HepG2 (cell line): ENCODE data around the gene AMZ2. TPM values are rescaled to one million over a fixed set of nuclear protein-coding genes. Genes with fewer than 3 reads are reported as not detected.
A peak's percentile ranks its signal among the peaks of the same experiment; 100 is the strongest.

ENCODE experiments used
- BATF2 ChIP-seq: sonication (generic); formaldehyde crosslinking; IDR thresholded peaks from 2 replicates; pipeline ENCODE4 v1.8.0; 2022; ENCODE audit warnings: mild to moderate bottlenecking, missing genetic modification reagents, moderate library complexity
- NCOA2 ChIP-seq: sonication (generic); formaldehyde crosslinking; IDR thresholded peaks from 2 replicates; pipeline ENCODE4 v1.8.0; 2022; ENCODE audit warnings: inconsistent platforms
- NFYC ChIP-seq: IDR thresholded peaks from 2 replicates; pipeline ENCODE4 v1.6.1; 2016; ENCODE audit warnings: missing genetic modification reagents, missing compliant biosample characterization
- PATZ1 ChIP-seq: sonication (generic); formaldehyde crosslinking; IDR thresholded peaks from 2 replicates; pipeline ENCODE4 v1.4.0; 2020; ENCODE audit warnings: missing genetic modification reagents
- PREB ChIP-seq: sonication (generic); formaldehyde crosslinking; IDR thresholded peaks from 2 replicates; pipeline ENCODE4 v1.4.0; 2020; ENCODE audit warnings: missing genetic modification reagents
- ZNF331 ChIP-seq: sonication (generic); formaldehyde crosslinking; IDR thresholded peaks from 2 replicates; pipeline ENCODE4 v1.4.0; 2020; ENCODE audit warnings: missing genetic modification reagents
- ZNF432 ChIP-seq: sonication (generic); formaldehyde crosslinking; IDR thresholded peaks from 2 replicates; pipeline ENCODE4 v1.5.0; 2020; ENCODE audit warnings: missing genetic modification reagents, mild to moderate bottlenecking, borderline replicate concordance
- ZNF678 ChIP-seq: sonication (generic); formaldehyde crosslinking; IDR thresholded peaks from 2 replicates; pipeline ENCODE4 v1.4.0; 2020; ENCODE audit warnings: mild to moderate bottlenecking, missing genetic modification reagents
- polyA plus RNA-seq, 8 experiments: library from polyadenylated mRNA; depleted of rRNA in 3 of 8; stranded (reverse) in 7 of 8; unstranded in 1 of 8; fragments of >200 nt; fragmentation: Illumina TruSeq in 4 of 8; extraction: Trizol in 4 of 8; gene quantifications; 2 replicates each; pipeline versions ENCODE4 v1.2.1 to v1.2.3, GENCODE V29; 2011 to 2016; ENCODE audit warnings: low read depth in 4 of 8, missing spikeins in 1 of 8, mixed read lengths in 1 of 8; ENCODE audit not compliant: insufficient read depth in 1 of 8
- total RNA-seq, 5 experiments: library from RNA; depleted of rRNA; stranded (reverse); fragments of >200 nt; fragmentation: Illumina TruSeq; extraction: Trizol; gene quantifications; 2 replicates each; pipeline ENCODE4 v1.2.3, GENCODE V29; 2016; ENCODE audit warnings: low read depth in 1 of 5
- TF ChIP-seq, protein P1 (sequence below): sonication (generic); formaldehyde crosslinking; IDR thresholded peaks from 2 replicates; pipeline ENCODE4 v1.5.1; 2020; ENCODE audit warnings: missing genetic modification reagents, mild to moderate bottlenecking, borderline replicate concordance
- TF ChIP-seq, protein P2 (sequence below): sonication (generic); formaldehyde crosslinking; IDR thresholded peaks from 2 replicates; pipeline ENCODE4 v1.4.0; 2020; ENCODE audit warnings: mild to moderate bottlenecking, missing genetic modification reagents, borderline replicate concordance
- TF ChIP-seq, protein P3 (sequence below): sonication (generic); formaldehyde crosslinking; IDR thresholded peaks from 2 replicates; pipeline ENCODE4 v1.4.0; 2020; ENCODE audit warnings: missing genetic modification reagents

The AMZ2 gene
- total and polyA plus RNA-seq, 2 of the 13 experiments (the other 11 are each of a cell fraction or from before 2014, with no cell fraction given), result 86.9 to 90.2 TPM

- TF ChIP-seq BATF2 (CRISPR knock-in tag), result no peak; the same call in none of the 2 replicates
- no peak; the same call in 1 of the 2 replicates for TF ChIP-seq ZNF678
- TF ChIP-seq, protein P1, sequence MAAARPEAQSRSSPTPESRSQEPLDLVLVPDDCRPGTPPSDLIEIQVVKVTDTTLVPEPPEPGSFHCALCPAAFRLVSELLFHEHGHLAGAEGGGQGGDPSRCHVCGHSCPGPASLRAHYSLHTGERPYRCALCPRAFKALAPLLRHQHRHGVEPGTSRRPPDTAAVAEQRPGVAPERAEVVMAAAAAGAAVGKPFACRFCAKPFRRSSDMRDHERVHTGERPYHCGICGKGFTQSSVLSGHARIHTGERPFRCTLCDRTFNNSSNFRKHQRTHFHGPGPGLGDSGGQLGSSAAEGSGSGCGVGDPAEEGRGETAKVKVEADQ (CRISPR knock-in tag), result 0 out of 2 replicates have a peak, but pooled peaks have one; percentile 52
- no peak for TF ChIP-seq ZNF432 (CRISPR knock-in tag)
- no peak for TF ChIP-seq PREB (CRISPR knock-in tag)
- TF ChIP-seq, protein P2, sequence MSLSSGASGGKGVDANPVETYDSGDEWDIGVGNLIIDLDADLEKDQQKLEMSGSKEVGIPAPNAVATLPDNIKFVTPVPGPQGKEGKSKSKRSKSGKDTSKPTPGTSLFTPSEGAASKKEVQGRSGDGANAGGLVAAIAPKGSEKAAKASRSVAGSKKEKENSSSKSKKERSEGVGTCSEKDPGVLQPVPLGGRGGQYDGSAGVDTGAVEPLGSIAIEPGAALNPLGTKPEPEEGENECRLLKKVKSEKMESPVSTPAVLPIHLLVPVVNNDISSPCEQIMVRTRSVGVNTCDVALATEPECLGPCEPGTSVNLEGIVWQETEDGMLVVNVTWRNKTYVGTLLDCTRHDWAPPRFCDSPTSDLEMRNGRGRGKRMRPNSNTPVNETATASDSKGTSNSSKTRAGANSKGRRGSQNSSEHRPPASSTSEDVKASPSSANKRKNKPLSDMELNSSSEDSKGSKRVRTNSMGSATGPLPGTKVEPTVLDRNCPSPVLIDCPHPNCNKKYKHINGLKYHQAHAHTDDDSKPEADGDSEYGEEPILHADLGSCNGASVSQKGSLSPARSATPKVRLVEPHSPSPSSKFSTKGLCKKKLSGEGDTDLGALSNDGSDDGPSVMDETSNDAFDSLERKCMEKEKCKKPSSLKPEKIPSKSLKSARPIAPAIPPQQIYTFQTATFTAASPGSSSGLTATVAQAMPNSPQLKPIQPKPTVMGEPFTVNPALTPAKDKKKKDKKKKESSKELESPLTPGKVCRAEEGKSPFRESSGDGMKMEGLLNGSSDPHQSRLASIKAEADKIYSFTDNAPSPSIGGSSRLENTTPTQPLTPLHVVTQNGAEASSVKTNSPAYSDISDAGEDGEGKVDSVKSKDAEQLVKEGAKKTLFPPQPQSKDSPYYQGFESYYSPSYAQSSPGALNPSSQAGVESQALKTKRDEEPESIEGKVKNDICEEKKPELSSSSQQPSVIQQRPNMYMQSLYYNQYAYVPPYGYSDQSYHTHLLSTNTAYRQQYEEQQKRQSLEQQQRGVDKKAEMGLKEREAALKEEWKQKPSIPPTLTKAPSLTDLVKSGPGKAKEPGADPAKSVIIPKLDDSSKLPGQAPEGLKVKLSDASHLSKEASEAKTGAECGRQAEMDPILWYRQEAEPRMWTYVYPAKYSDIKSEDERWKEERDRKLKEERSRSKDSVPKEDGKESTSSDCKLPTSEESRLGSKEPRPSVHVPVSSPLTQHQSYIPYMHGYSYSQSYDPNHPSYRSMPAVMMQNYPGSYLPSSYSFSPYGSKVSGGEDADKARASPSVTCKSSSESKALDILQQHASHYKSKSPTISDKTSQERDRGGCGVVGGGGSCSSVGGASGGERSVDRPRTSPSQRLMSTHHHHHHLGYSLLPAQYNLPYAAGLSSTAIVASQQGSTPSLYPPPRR (CRISPR knock-in tag), result no peak
- no peak for TF ChIP-seq NFYC (CRISPR knock-in tag)
- TF ChIP-seq, protein P3, sequence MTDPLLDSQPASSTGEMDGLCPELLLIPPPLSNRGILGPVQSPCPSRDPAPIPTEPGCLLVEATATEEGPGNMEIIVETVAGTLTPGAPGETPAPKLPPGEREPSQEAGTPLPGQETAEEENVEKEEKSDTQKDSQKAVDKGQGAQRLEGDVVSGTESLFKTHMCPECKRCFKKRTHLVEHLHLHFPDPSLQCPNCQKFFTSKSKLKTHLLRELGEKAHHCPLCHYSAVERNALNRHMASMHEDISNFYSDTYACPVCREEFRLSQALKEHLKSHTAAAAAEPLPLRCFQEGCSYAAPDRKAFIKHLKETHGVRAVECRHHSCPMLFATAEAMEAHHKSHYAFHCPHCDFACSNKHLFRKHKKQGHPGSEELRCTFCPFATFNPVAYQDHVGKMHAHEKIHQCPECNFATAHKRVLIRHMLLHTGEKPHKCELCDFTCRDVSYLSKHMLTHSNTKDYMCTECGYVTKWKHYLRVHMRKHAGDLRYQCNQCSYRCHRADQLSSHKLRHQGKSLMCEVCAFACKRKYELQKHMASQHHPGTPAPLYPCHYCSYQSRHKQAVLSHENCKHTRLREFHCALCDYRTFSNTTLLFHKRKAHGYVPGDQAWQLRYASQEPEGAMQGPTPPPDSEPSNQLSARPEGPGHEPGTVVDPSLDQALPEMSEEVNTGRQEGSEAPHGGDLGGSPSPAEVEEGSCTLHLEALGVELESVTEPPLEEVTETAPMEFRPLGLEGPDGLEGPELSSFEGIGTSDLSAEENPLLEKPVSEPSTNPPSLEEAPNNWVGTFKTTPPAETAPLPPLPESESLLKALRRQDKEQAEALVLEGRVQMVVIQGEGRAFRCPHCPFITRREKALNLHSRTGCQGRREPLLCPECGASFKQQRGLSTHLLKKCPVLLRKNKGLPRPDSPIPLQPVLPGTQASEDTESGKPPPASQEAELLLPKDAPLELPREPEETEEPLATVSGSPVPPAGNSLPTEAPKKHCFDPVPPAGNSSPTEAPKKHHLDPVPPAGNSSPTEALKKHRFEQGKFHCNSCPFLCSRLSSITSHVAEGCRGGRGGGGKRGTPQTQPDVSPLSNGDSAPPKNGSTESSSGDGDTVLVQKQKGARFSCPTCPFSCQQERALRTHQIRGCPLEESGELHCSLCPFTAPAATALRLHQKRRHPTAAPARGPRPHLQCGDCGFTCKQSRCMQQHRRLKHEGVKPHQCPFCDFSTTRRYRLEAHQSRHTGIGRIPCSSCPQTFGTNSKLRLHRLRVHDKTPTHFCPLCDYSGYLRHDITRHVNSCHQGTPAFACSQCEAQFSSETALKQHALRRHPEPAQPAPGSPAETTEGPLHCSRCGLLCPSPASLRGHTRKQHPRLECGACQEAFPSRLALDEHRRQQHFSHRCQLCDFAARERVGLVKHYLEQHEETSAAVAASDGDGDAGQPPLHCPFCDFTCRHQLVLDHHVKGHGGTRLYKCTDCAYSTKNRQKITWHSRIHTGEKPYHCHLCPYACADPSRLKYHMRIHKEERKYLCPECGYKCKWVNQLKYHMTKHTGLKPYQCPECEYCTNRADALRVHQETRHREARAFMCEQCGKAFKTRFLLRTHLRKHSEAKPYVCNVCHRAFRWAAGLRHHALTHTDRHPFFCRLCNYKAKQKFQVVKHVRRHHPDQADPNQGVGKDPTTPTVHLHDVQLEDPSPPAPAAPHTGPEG (CRISPR knock-in tag), result peak; percentile 87
- TF ChIP-seq PATZ1 (CRISPR knock-in tag), result peak; percentile 85
- peak; percentile 35; the same call in 1 of the 2 replicates for TF ChIP-seq NCOA2 (CRISPR knock-in tag)
- peak; percentile 87 for TF ChIP-seq ZNF331 (CRISPR knock-in tag)
Measured at GRCh38 chr17:68205251-68205807, 42.5 kb upstream of the AMZ2 start (continued).
